Measurements from ENCODE around the gene SNX17. TPM values are rescaled to one million over a fixed set of nuclear protein-coding genes. Genes with fewer than 3 reads are reported as not detected.
A peak's percentile ranks its signal among the peaks of the same experiment; 100 is the strongest.

Gene SNX17
- total RNA-seq, 1 experiment from 2014 or later: 72.8 TPM

DNA sequence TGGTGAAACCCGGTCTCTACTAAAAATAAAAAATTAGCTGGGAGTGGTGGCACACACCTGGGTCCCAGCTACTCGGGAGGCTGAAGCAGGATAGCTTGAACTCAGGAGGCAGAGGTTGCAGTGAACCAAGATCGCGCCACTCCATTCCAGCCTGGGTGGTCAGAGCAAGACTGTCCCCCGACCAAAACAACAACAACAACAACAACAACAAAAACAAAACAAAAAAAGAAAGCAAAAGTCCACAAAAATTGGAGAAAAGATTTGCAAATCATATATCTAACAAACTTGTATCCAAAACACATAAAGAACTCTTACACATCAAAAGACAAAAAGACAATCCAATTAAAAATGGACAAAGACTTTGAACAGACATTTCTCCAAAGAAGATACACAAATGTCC lies 28.5 kb downstream of the SNX17 start:
- no peak for DNase-seq (ENCODE audit: low spot score)

DNA sequence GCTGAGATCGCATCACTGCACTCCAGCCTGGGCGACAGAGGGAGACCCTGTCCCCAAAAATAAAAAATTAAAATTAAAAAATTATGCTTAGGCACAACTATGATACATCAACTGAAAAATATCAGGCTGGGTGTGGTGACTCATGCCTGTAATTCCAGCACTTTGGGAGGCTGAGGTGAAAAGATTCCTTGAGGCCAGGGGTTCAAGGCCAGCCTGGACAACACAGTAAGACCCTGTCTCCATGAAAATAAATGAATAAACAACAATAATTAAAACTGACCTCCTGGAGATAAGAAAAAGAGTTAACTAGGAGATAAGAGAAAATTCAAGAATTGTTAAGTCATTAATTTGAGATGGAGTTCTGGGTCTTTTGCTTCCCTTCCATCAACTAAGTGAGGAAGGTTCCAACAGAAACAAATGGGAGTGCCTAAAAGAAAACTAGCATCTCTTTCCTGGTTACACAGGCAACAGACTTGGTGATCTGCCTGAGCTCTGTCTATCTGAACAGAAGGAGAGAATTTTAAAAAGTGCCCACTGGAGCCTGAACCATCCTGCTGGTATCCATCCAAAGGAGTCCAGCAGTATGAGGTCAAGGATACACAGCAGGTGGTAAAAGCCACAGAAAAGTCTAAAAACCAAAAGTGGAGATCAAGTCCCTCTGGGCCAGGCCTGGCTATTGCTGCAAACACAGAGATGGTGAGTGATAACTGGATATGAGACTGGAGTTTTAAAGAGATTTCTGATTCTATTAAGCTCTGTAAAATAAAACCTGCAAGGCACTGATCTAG lies 30.1 kb downstream of the SNX17 start:
- no peak for DNase-seq (ENCODE audit: low spot score)

DNA sequence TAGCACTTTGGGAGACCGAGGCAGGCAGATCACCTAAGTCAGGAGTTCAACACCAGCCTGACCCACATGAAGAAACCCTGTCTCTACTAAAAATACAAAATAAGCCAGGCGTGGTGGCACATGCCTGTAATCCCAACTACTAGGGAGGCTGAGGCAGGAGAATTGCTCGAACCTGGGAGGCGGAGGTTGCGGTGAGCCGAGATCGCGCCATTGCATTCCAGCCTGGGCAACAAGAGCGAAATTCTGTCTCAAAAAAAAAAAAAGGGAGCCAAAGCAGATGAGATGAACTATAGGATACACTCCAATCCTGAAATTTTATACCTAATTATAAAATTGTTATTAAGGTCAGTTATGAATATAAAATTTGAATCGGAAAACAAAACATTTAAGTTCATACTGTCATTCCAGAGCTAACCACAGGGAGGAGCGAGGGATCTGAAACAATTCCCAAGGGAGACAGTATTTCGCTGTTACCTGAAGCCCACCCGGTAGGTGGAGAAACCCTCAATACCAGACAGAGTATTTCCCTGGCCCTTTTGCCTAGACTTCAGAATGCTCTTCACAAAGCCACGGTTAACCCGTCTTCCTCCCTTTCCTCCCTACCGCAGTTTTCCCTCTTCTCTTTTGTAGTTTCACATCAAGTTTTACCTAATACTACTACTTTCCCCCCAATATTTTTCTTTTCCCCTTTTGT lies 37.5 kb downstream of the SNX17 start:
- DNase-seq (ENCODE audit: low spot score): peak; percentile 72

DNA sequence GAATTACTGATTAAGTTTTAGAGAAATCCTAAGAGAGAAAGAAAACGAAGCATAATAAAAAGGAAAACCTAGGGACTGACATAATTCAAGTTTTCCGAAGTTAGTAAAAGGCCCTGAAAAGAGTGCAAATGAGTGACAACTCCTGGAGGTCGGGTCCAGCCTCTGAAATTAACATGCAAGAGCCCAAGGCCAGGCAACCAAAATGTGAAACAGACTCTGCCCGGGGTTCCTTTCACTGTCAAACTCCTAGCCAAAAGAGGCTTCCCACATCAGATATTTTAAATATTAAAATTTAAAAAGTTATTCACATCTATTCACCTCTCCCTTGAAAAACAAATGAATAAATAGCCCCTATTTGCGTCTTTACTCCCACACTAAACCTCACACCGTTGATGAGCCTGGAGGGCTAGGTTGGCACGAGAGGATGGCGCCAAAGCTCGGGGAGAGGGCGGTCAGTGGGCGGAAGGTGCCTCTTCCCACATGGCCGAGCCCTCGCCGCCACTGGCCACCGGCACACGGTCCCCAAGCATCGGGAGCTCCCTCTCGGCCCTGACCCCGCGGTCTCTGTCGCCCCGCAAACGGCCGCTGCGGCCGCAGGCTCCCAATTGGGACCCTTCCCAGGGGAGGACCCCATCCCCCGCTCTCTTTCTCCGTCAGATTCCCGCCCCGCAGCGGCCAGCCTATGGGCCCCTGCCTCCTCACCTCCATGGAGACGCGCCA lies 38.3 kb downstream of the SNX17 start:
- DNase-seq (ENCODE audit: low spot score): peak; percentile 39

DNA sequence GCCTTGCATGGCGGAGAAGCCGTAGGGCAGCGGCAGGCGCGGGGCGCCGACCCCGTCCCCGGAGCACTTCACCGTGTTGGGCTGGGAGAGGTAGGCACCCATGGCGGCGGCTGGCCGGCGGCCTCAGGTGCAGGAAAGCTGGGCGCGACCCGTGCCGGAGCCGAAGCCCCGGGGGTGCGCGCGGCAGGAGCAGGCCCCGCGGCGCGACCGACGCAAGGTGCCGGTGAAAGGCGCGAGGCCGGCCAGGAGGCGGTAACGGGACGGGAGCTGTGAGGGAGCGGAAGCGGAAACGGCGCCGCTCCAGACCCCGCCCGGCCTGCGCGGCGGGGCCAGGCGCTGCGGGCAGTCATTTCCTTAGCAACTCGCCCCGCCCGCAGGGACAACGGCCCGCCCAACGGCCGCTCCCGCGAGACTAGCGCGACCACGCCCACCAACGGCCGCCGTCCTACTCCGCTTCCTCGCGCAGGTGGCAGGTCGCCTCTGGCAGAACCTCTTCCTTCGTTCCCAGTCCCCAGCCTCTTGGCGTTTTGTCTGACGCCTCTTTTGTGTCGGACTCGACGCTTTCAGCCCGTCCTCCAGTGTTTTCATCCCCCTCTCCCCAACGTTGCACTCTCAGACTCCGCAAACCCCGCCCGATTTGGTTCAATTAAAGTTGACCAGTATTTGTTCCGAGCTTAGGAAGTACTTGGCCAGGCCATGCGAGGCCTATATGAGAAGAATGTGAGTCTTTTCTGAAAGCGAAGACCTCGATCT lies 39.1 kb downstream of the SNX17 start, which contains the start of gene PPM1G:
Gene PPM1G (minus strand): TSS at position 271 of the 753 bp plus-strand sequence. CDS start 169 bp downstream, at position 102.
- DNase-seq (ENCODE audit: low spot score): peak; percentile 97

DNA sequence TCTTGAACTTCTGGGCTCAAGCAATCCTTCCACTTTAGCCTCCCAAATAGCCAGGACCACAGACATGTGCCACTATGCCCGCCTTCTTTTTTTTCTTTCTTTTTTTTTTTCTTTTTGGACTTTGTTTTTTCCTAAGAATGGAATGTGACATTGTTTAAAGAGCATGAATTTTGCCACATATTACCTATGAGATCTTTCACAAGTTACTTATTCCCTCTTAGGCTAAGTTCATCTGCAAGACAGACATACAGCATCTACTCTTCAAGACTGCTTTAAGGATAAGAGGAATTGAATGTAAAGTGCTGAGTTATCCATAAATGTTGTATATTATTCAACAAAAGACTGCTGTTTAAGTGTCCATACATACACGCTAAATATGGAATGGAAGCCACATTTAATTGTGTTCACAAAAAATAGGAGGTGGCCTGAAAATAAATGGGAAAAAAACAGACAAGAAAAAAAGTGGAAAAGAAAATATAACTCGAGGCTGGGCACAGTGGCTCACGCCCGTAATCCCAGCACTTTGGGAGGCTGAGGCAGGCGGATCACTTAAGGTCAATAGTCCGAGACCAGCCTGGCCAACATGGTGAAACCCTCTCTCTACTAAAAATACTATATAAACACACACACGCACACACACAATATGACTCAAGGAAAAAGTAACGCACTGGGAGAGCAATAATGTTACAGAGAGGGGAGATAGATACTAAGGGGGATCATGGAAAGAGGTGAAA lies 42.2 kb downstream of the SNX17 start:
- DNase-seq (ENCODE audit: low spot score): no peak

DNA sequence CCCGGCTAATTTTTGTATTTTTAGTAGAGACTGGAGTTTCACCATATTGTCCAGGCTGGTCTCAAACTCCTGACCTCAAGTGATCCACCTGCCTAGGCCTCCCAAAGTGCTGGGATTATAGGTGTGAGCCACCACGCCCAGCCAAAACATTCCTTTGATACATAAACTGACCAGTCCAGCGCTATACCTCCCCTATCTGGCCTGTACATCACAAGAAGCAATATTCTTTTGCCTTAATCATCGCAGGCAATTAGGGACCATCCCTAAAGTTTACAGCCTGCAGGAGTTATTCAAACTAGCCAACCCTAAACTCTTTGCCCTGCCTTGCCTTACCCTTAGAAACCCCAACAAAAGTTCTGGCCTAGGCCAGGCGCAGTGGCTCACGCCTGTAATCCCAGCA lies 45.7 kb downstream of the SNX17 start:
- no peak for DNase-seq (ENCODE audit: low spot score)

DNA sequence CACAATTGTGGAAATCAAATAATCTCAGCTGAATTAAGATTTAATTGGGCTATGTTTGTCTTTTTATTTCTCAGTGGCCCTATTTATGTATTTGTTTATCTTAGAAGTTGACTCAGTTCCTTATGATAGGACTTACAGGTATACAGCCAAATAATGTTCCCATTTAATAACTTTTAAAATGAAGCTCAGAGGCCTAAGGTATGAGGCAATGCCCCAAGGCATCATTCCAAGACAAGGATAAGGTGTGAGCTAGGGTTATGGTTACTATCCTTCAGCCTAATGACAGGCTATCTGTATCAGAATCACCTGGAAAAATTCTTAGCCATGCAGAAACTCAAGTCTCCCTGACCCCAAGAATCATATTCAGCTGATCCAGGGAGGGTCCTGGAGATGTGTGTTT lies 50.6 kb downstream of the SNX17 start:
- no peak for DNase-seq (ENCODE audit: low spot score)

DNA sequence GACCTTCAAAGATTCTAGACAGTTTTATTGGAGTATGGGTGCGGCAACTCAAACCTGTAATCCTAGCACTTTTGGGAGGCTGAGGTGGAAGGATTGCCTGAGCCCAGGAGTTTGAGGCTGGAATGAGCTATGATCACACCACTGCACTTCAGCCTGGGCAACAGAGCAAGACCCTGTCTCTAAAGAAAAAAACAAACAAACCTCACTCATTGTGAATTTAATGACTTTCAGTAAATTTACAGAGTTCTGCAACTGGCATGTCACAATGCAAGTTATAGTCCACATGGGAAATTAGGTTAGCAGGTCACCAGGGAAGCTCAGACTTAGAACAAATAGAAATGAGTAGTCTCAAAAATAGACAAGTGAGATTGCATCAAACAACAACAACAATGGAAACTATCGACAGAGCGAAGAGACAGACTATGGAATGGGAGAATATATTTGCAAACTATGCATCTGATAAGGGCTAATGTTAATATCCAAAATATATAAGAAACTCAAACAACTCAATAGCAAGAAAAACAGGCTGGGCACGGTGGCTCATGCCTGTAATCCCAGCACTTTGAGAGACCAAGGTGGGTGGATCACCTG lies 51.3 kb downstream of the SNX17 start:
- no peak for DNase-seq (ENCODE audit: low spot score)

DNA sequence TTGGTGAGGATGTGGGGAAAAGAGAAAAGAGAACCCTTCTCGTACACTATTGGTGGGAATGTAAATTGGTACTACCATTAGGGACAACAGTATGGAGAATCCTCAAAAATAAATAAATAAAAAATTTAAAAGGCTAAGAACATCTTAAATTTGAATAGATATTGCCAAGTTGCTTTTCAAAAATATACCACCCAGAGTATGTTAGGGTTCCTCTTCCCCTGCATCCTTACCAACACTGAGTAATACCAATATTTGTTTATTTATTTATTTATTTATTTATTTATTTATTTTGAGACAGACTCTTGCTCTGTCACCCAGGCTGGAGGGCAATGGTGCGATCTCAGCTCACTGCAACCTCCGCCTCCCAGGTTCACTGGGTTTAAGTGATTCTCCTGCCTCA lies 52.5 kb downstream of the SNX17 start:
- DNase-seq (ENCODE audit: low spot score): no peak

DNA sequence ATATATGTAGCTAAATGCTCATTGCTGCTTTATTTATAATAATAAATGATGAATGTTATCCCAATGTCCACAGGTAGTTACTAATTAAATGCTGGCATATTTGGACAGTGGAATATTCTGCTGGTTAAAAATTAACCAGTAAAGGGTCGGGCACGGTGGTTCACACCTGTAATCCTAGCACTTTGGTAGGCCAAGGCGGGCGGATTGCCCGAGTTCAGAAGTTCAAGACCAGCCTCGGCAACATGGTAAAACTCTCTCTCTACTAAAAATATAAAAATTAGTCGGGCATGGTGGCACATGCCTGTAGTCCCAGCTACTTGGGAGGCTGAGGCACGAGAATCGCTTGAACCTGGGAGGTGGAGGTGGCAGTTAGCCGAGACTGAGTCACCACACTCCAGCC lies 54.6 kb downstream of the SNX17 start:
- peak; percentile 8 for DNase-seq (ENCODE audit: low spot score)

Other genes with a start within 250 kb of the SNX17 start
- not detected in 2 replicates for gene ABHD1, start 246.8 kb upstream of the SNX17 start, total RNA-seq (2014; rRNA removed; shearing (Covaris generic))
- 84.6 and 96.2 TPM in 2 replicates for gene PREB, start 236.0 kb upstream of the SNX17 start, total RNA-seq (2014; rRNA removed; shearing (Covaris generic))
- not detected in 2 replicates for gene PRR30, start 231.2 kb upstream of the SNX17 start, total RNA-seq (2014; rRNA removed; shearing (Covaris generic))
- gene TCF23, start 221.6 kb upstream of the SNX17 start, total RNA-seq (2014; rRNA removed; shearing (Covaris generic)): not detected in 2 replicates
- gene ATRAID, start 158.6 kb upstream of the SNX17 start, total RNA-seq (2014; rRNA removed; shearing (Covaris generic)): 75.0 and 86.6 TPM in 2 replicates
- gene SLC5A6, start 158.3 kb upstream of the SNX17 start, total RNA-seq (2014; rRNA removed; shearing (Covaris generic)): 48.8 and 55.0 TPM in 2 replicates
- gene CAD, start 153.2 kb upstream of the SNX17 start, total RNA-seq (2014; rRNA removed; shearing (Covaris generic)): 78.5 and 88.5 TPM in 2 replicates
- gene SLC30A3, start 107.6 kb upstream of the SNX17 start, total RNA-seq (2014; rRNA removed; shearing (Covaris generic)): not detected in 2 replicates
- gene DNAJC5G, start 95.2 kb upstream of the SNX17 start, total RNA-seq (2014; rRNA removed; shearing (Covaris generic)): not detected in 2 replicates
- gene TRIM54, start 88.2 kb upstream of the SNX17 start, total RNA-seq (2014; rRNA removed; shearing (Covaris generic)): 5.8 and 7.1 TPM in 2 replicates
- gene UCN, start 62.2 kb upstream of the SNX17 start, total RNA-seq (2014; rRNA removed; shearing (Covaris generic)): 4.9 and 5.6 TPM in 2 replicates
- gene MPV17, start 47.5 kb upstream of the SNX17 start, total RNA-seq (2014; rRNA removed; shearing (Covaris generic)): 37.3 and 40.5 TPM in 2 replicates
- gene GTF3C2, start 13.9 kb upstream of the SNX17 start, total RNA-seq (2014; rRNA removed; shearing (Covaris generic)): 62.4 and 65.1 TPM in 2 replicates
- gene EIF2B4, start 278 bp upstream of the SNX17 start, total RNA-seq (2014; rRNA removed; shearing (Covaris generic)): 26.6 and 31.9 TPM in 2 replicates
- gene ZNF513, start 10.1 kb downstream of the SNX17 start, total RNA-seq (2014; rRNA removed; shearing (Covaris generic)): 16.0 and 20.4 TPM in 2 replicates
- gene PPM1G, start 39.0 kb downstream of the SNX17 start, total RNA-seq (2014; rRNA removed; shearing (Covaris generic)): 141 and 148 TPM in 2 replicates
- 49.7 and 50.1 TPM in 2 replicates for gene NRBP1, start 58.0 kb downstream of the SNX17 start, total RNA-seq (2014; rRNA removed; shearing (Covaris generic))
- 29.3 and 30.4 TPM in 2 replicates for gene KRTCAP3, start 71.8 kb downstream of the SNX17 start, total RNA-seq (2014; rRNA removed; shearing (Covaris generic))
- gene IFT172, start 119.1 kb downstream of the SNX17 start, total RNA-seq (2014; rRNA removed; shearing (Covaris generic)): 21.1 and 24.0 TPM in 2 replicates
- 0.26 TPM in 1 of 2 replicates, not detected in the other for gene FNDC4, start 124.6 kb downstream of the SNX17 start, total RNA-seq (2014; rRNA removed; shearing (Covaris generic))
- gene GCKR, start 126.2 kb downstream of the SNX17 start, total RNA-seq (2014; rRNA removed; shearing (Covaris generic)): 0.76 and 1.4 TPM in 2 replicates
- 10.2 and 14.4 TPM in 2 replicates for gene ZNF512, start 212.4 kb downstream of the SNX17 start, total RNA-seq (2014; rRNA removed; shearing (Covaris generic))